Stomach (tissue), 9 donors: Measurements from ENCODE around the gene ABCB9. TPM values are rescaled to one million over a fixed set of nuclear protein-coding genes. Genes with fewer than 3 reads are reported as not detected.

Experiments used
- DNase-seq, 2 donors: peaks; one replicate each; pipeline versions ENCODE4 v3.0.0 to v3.0.0-alpha.2; 2013 to 2019
- H3K27ac ChIP-seq, 5 donors: fragments of 200-600 bp in 4 of 5; sonication (generic) in 4 of 5; one replicate each; pipeline ENCODE4 v1.5.1; 2013 to 2019; ENCODE audit warnings: mild to moderate bottlenecking in 1 of 5, moderate library complexity in 1 of 5
- H3K27me3 ChIP-seq, 3 donors: fragments of 200-600 bp; sonication (generic); one replicate each; pipeline ENCODE4 v1.5.1; 2017 to 2019; ENCODE audit warnings: mixed run types in 1 of 3
- H3K36me3 ChIP-seq, 4 donors: fragments of 200-600 bp; sonication (generic); 1 replicate in 3 of 4; 2 replicates in 1 of 4; pipeline ENCODE4 v1.5.1; 2016 to 2019
- H3K4me1 ChIP-seq, 4 donors: fragments of 200-600 bp; sonication (generic); one replicate each; pipeline ENCODE4 v1.5.1; 2016 to 2019
- H3K4me3 ChIP-seq, 4 donors: fragments of 200-600 bp; sonication (generic) in 3 of 4; one replicate each; pipeline ENCODE4 v1.5.1; 2016 to 2019; ENCODE audit warnings: mild to moderate bottlenecking in 1 of 4
- H3K9me3 ChIP-seq, 4 donors: fragments of 200-600 bp; sonication (generic); one replicate each; pipeline ENCODE4 v1.5.1; 2016 to 2019
- EP300 ChIP-seq: sonication (generic); formaldehyde crosslinking; IDR thresholded peaks from one replicate; pipeline ENCODE4 v1.6.1; 2017; ENCODE audit warnings: antibody characterized with exemption
- POLR2A ChIP-seq, 4 donors: fragments of 450-650 bp; IDR thresholded peaks; one replicate each; pipeline ENCODE4 v1.6.1; 2016; ENCODE audit warnings: antibody characterized with exemption in 4 of 4, control low read depth in 2 of 4, mild to moderate bottlenecking in 1 of 4, moderate library complexity in 1 of 4
- POLR2AphosphoS5 ChIP-seq, 3 donors: sonication (generic); formaldehyde crosslinking; IDR thresholded peaks; one replicate each; pipeline ENCODE4 v1.6.1; 2016; ENCODE audit warnings: antibody characterized with exemption in 3 of 3
- WGBS, 5 donors: extraction: QIAGEN DNeasy Blood & Tissue Kit in 3 of 5; methylation state at CpG; one replicate each; pipeline versions ENCODE4 v1.1.5 to v1.1.7; 2013 to 2018; 5-methylcytosine and 5-hydroxymethylcytosine counted together
- intact Hi-C: fragments of 100-400 bp; cut with DNase I; formaldehyde crosslinking; loops from one replicate; pipeline ENCODE4 v1.15.1; 2023; ENCODE audit warnings: low total_unique reads
- polyA plus RNA-seq, 3 donors: library from polyadenylated mRNA; stranded (reverse); fragments of 200-250 nt; gene quantifications; one replicate each; pipeline ENCODE4 v1.2.3, GENCODE V29; 2013
- total RNA-seq, 5 donors: library from RNA; depleted of rRNA; stranded (reverse); fragments of >200 nt; gene quantifications; one replicate each; pipeline versions ENCODE4 v1.1.0 to v1.2.3, GENCODE V29; 2014 to 2016
- TF ChIP-seq, protein P1 (sequence below), 7 experiments: fragments of 450-650 bp in 4 of 7; fragments of 200-600 bp in 3 of 7; sonication (generic) in 3 of 7; IDR thresholded peaks; one replicate each; pipeline ENCODE4 v1.5.1; 2016 to 2019; ENCODE audit warnings: antibody characterized with exemption in 7 of 7, control low read depth in 2 of 7, mild to moderate bottlenecking in 1 of 7
- donor health status: healthy with polysubstance abuse.
- donor health status: Bipolar disorder and iron deficiency.
- donor health status: healthy.

The ABCB9 gene
- total and polyA plus RNA-seq, 8 donors = 1.2 to 29.5 (median 2.2) TPM; not detected in 1

DNA sequence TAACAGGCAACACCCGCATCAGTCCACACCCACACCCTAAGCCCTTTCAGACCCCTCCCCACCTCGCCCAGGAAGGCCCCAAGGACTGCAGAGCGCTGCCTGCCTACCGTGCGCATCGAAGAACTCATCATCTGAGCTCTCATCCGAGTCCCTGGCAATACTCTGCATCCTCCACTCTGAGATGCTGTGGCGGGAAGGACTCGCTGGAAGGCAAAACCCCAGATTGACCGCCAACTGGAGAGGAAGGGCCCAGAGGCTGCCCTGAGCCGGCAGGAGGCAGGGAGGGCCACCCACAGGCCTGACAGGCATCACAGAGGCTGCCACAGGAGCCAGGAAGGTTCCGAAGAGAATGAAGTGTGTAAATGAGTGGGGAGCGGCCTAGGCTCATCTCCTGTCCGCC, 38.0 kb upstream of the ABCB9 start:
- H3K9me3 ChIP-seq = no peaks in the 10 kb centered on the region
- no peak overlapping the region for H3K4me3 ChIP-seq
- no peaks in the 10 kb centered on the region for H3K4me1 ChIP-seq
- TF ChIP-seq POLR2A (IDR thresholded peaks at IDR 0.05) (no peak), EP300 (no peak), POLR2AphosphoS5 (IDR thresholded peaks at IDR 0.05) (no peak)
- TF ChIP-seq, protein P1, sequence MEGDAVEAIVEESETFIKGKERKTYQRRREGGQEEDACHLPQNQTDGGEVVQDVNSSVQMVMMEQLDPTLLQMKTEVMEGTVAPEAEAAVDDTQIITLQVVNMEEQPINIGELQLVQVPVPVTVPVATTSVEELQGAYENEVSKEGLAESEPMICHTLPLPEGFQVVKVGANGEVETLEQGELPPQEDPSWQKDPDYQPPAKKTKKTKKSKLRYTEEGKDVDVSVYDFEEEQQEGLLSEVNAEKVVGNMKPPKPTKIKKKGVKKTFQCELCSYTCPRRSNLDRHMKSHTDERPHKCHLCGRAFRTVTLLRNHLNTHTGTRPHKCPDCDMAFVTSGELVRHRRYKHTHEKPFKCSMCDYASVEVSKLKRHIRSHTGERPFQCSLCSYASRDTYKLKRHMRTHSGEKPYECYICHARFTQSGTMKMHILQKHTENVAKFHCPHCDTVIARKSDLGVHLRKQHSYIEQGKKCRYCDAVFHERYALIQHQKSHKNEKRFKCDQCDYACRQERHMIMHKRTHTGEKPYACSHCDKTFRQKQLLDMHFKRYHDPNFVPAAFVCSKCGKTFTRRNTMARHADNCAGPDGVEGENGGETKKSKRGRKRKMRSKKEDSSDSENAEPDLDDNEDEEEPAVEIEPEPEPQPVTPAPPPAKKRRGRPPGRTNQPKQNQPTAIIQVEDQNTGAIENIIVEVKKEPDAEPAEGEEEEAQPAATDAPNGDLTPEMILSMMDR (IDR thresholded peaks at IDR 0.05) = no peak
- no peaks in the 10 kb centered on the region for H3K27me3 ChIP-seq
- no peak overlapping the region for H3K27ac ChIP-seq
- DNase-seq = no peak
- intact Hi-C loops = no loop called here
- H3K36me3 ChIP-seq = peaks cover 13 to 78% (median 68%) of the 10 kb centered on the region in 4 donors
- WGBS, 5 donors = 86 to 92% (median 87%) methylated on average over 14 of the region's 14 CpGs

DNA sequence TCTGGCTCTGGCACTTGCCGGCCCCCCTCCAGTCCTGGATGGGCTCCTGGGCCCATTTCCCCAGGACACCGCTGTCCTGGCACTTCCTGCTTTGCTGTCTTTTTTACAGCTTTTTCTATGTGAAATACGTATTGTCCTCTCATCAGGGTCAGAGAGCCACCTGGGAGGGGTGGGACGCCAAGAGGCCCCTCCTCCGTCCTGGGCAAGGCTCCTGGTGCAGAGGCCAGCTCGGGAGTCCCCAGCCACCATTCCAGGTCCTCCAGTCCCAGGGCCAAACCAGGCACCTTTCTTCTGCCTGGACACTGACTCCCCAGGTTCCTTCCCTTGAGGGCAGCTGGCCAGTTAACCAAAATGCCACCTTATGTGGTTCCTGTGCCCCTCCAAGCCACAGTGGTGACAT, 37.0 kb upstream of the ABCB9 start:
- Histone ChIP-seq H3K36me3 (peaks cover 13 to 71% (median 62%) of the 10 kb centered on the region in 4 donors), H3K4me1 (no peaks in the 10 kb centered on the region), H3K27ac (no peak overlapping the region), H3K4me3 (no peak overlapping the region), H3K9me3 (no peaks in the 10 kb centered on the region), H3K27me3 (no peaks in the 10 kb centered on the region)
- no peak for DNase-seq
- WGBS, 5 donors = 86 to 92% (median 91%) methylated on average over 6 of the region's 6 CpGs
- intact Hi-C loops = no loop called here
- TF ChIP-seq EP300 (no peak), POLR2AphosphoS5 (IDR thresholded peaks at IDR 0.05) (no peak), POLR2A (IDR thresholded peaks at IDR 0.05) (no peak)
- TF ChIP-seq, protein P1 (IDR thresholded peaks at IDR 0.05) = no peak

DNA sequence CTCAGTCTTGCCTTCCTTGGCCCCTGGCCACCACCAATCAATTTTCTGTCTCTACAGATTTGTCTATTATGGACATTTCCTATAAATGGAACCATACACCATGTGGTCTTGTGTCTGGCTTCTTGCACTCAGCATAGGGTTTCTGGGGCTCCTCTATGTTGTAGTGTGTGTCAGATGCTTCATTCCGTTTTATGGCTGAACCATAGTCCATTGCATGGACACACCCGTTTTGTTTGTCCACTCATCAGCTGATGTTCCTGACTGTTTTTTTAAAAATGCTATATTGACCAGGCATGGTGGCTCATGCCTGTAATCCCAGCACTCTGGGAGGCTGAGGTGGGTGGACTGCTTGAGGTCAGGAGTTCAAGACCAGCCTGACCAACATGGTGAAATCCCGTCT, 35.2 kb upstream of the ABCB9 start:
- Histone ChIP-seq H3K36me3 (peaks cover 13 to 68% (median 61%) of the 10 kb centered on the region in 4 donors), H3K4me1 (peaks cover 0 to 2% (median 0%) of the 10 kb centered on the region in 4 donors), H3K4me3 (no peak overlapping the region), H3K9me3 (no peaks in the 10 kb centered on the region), H3K27me3 (no peaks in the 10 kb centered on the region), H3K27ac (no peak overlapping the region)
- 85 to 95% (median 87%) methylated on average over 3 of the region's 3 CpGs for WGBS, 5 donors
- DNase-seq = no peak
- TF ChIP-seq POLR2AphosphoS5 (IDR thresholded peaks at IDR 0.05) (no peak), POLR2A (IDR thresholded peaks at IDR 0.05) (no peak)
- TF ChIP-seq, protein P1 (IDR thresholded peaks at IDR 0.05) = no peak
- intact Hi-C loops = no loop called here

DNA sequence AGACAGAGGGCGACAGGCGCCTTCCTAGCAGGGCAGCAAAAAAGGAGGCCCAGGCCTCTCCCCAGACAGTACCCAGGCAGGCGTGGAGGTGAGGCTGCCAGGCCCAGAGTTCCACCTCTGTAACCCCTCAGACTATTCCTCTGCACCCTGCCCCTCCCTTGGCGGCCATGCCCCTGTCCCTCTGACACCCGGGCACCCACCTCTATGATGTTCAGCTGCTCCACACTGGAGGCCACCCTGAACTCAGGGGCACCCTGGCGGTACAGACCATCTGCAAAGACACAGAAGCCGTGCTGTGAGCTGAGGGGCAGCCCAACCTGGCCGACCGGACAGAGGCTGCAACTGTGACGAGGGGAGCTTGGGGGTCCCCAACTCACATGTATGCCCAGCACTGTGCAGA, 34.3 kb upstream of the ABCB9 start:
- no peak overlapping the region for H3K4me3 ChIP-seq
- no peak overlapping the region for H3K27ac ChIP-seq
- H3K9me3 ChIP-seq = no peaks in the 10 kb centered on the region
- 91 to 100% (median 96%) methylated on average over 6 to 10 of the region's 10 CpGs for WGBS, 5 donors
- H3K27me3 ChIP-seq = no peaks in the 10 kb centered on the region
- intact Hi-C loops = no loop called here
- TF ChIP-seq, protein P1 (IDR thresholded peaks at IDR 0.05) = no peak
- TF ChIP-seq POLR2A (IDR thresholded peaks at IDR 0.05) (no peak), POLR2AphosphoS5 (IDR thresholded peaks at IDR 0.05) (no peak), EP300 (no peak)
- H3K4me1 ChIP-seq = peaks cover 0 to 10% (median 7%) of the 10 kb centered on the region in 4 donors
- no peak for DNase-seq
- H3K36me3 ChIP-seq = peaks cover 13 to 73% (median 59%) of the 10 kb centered on the region in 4 donors
